ENCODE data around the gene ANKS1B.

ANKS1B gene

DNA sequence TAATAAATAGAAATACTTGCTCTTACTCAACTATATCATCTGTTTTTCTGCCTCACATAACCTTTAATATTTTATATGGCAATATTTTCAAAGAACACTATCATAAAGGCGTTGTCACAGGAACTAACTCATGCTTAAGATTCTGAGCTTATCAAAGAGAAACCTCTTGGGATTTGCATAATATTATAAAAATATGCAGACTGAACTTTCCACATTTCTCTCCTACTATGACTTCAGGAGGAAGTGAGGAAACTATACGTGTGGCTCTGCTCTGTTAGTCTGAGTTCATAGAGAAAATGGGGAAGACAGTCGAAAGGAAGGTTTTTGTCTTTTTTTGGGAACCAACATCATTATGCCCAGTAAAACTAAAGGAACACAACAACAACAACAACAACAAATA, 212.5 kb downstream of the ANKS1B start:
- TF ChIP-seq, protein P1, sequence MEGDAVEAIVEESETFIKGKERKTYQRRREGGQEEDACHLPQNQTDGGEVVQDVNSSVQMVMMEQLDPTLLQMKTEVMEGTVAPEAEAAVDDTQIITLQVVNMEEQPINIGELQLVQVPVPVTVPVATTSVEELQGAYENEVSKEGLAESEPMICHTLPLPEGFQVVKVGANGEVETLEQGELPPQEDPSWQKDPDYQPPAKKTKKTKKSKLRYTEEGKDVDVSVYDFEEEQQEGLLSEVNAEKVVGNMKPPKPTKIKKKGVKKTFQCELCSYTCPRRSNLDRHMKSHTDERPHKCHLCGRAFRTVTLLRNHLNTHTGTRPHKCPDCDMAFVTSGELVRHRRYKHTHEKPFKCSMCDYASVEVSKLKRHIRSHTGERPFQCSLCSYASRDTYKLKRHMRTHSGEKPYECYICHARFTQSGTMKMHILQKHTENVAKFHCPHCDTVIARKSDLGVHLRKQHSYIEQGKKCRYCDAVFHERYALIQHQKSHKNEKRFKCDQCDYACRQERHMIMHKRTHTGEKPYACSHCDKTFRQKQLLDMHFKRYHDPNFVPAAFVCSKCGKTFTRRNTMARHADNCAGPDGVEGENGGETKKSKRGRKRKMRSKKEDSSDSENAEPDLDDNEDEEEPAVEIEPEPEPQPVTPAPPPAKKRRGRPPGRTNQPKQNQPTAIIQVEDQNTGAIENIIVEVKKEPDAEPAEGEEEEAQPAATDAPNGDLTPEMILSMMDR (IDR thresholded peaks at IDR 0.05; ENCODE audit: low read depth, low read length) = no peak

DNA sequence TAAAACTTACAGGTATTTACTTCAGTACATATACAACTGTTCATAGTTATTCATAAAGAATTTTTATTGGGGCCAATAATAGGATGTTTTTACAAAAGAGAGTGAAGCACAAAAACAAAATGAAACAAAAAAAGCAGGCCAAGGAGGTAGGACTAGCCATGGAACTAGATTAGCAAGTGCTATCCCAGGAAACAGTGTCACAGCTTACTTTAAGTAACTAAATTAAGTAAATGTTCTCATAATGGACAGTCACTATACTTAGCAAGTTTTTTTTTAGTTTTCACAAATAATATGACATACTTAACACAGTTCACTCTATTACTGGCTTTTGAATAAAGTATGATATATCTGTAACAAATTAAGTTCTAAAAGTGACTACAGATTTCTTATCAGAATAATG, 213.1 kb downstream of the ANKS1B start:
- TF ChIP-seq, protein P1 (IDR thresholded peaks at IDR 0.05; ENCODE audit: low read depth, low read length) = no peak
- no peak for DNase-seq (ENCODE audit: extremely low read depth, low read depth)

More for the DNA sequence above, 212.5 kb downstream of the ANKS1B start:
- DNase-seq (ENCODE audit: extremely low read depth, low read depth) = no peak

- DNase-seq (ENCODE audit: extremely low read depth, low read depth) = no peak
- TF ChIP-seq, protein P1 (IDR thresholded peaks at IDR 0.05; ENCODE audit: low read depth, low read length) = no peak
Measured at GRCh38 chr12:99769396-99769980, 215.2 kb downstream of the ANKS1B start.

DNA sequence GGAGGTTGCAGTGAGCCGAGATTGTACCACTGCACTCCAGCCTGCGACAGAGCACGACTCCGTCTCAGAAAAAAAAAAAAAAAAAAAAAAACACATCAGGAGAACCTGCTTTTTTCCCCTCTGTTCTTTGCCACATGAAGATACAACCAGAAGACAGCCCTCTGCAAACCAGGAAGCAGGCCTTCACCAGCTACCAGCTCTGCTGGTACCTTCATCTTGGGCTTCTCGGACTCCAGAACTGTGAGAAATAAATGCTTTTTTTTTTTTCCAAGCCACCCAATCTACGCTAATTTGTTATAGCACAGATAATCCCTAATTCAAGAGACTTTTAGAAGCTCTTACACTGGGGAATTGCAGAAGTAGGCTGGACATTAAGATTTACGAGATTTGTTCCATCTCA, 216.0 kb downstream of the ANKS1B start:
- no peak for DNase-seq (ENCODE audit: extremely low read depth, low read depth)
- TF ChIP-seq, protein P1 (IDR thresholded peaks at IDR 0.05; ENCODE audit: low read depth, low read length) = no peak

DNA sequence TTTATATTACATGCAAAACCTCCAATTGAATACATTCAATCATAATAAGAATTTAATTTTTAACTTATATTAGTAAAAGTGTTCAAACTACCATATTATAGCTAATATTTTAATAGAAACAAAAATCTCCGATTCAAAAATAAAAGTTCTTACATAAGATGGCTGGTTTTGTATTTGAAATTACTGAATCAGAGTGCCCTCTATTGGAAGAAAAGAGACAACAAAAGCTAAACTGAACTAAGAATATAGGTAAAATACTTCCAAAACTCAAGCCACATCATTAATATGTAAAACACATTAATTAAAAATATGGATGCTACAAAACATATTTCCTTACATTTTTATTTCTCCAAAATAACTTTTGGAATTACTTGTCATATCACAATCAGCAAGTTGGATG, 216.9 kb downstream of the ANKS1B start:
- TF ChIP-seq, protein P1 (IDR thresholded peaks at IDR 0.05; ENCODE audit: low read depth, low read length) = peak; percentile 51
- DNase-seq (ENCODE audit: extremely low read depth, low read depth) = no peak

GRCh38 chr12:99766408-99766807, 218.3 kb downstream of the ANKS1B start:
- DNase-seq (ENCODE audit: extremely low read depth, low read depth) = no peak
- TF ChIP-seq, protein P1 (IDR thresholded peaks at IDR 0.05; ENCODE audit: low read depth, low read length) = no peak

GRCh38 chr12:99765469-99766114, 219.1 kb downstream of the ANKS1B start:
- no peak for DNase-seq (ENCODE audit: extremely low read depth, low read depth)
- TF ChIP-seq, protein P1 (IDR thresholded peaks at IDR 0.05; ENCODE audit: low read depth, low read length) = no peak

Data from AG09319 (cell line).